IgD-negative memory B cell (primary cell): Measurements from ENCODE around the gene MED27. TPM values are rescaled to one million over a fixed set of nuclear protein-coding genes. Genes with fewer than 3 reads are reported as not detected.

Experiments used
- H3K27ac Mint-ChIP-seq, 3 donors: one replicate each; pipeline ENCODE4 v1.8.0; 2020 to 2022; ENCODE audit warnings: mild to moderate bottlenecking in 3 of 3, mixed read lengths in 3 of 3, moderate library complexity in 1 of 3
- H3K27me3 Mint-ChIP-seq: one replicate; pipeline ENCODE4 v1.8.0; 2021; ENCODE audit warnings: mixed read lengths
- H3K36me3 Mint-ChIP-seq: one replicate; pipeline ENCODE4 v1.8.0; 2020; ENCODE audit warnings: mild to moderate bottlenecking, mixed read lengths
- H3K4me1 Mint-ChIP-seq, 3 donors: one replicate each; pipeline ENCODE4 v1.8.0; 2020 to 2022; ENCODE audit warnings: mixed read lengths in 3 of 3, mild to moderate bottlenecking in 1 of 3
- H3K4me3 Mint-ChIP-seq, 4 donors: one replicate each; pipeline ENCODE4 v1.8.0; 2020 to 2022; ENCODE audit warnings: mild to moderate bottlenecking in 4 of 4, mixed read lengths in 4 of 4, moderate library complexity in 3 of 4
- H3K9me3 Mint-ChIP-seq, 3 donors: one replicate each; pipeline ENCODE4 v1.8.0; 2020 to 2021; ENCODE audit warnings: mixed read lengths in 3 of 3, mild to moderate bottlenecking in 1 of 3
- polyA plus RNA-seq: library from polyadenylated mRNA; unstranded; fragments of 300-500 nt; fragmentation: Illumina TruSeq; gene quantifications from one replicate; pipeline ENCODE4 v1.2.3, GENCODE V29; 2021

MED27 gene
- polyA plus RNA-seq, 1 donor from 2014 or later: 33.7 TPM

- H3K27me3 Mint-ChIP-seq: no peaks in the 10 kb centered on the region
- H3K4me3 Mint-ChIP-seq: no peak overlapping the region
- peaks cover 6% of the 10 kb centered on the region for H3K36me3 Mint-ChIP-seq
- H3K4me1 Mint-ChIP-seq: peaks cover 3 to 7% (median 5%) of the 10 kb centered on the region in 3 donors
- no peak overlapping the region for H3K27ac Mint-ChIP-seq
- peaks cover 0 to 3% (median 2%) of the 10 kb centered on the region in 3 donors for H3K9me3 Mint-ChIP-seq
Measured at GRCh38 chr9:131971482-131972074, 108.1 kb downstream of the MED27 start.

GRCh38 chr9:131969469-131969989 lies 110.1 kb downstream of the MED27 start:
- Mint-ChIP-seq H3K4me1 (peaks cover 0 to 4% (median 0%) of the 10 kb centered on the region in 3 donors), H3K4me3 (no peak overlapping the region), H3K27ac (no peak overlapping the region), H3K36me3 (peaks cover 6% of the 10 kb centered on the region), H3K9me3 (peaks cover 0 to 3% (median 2%) of the 10 kb centered on the region in 3 donors), H3K27me3 (no peaks in the 10 kb centered on the region)

- Mint-ChIP-seq H3K27ac (peak overlapping the region in 1 of 3 donors; percentile 63), H3K27me3 (no peaks in the 10 kb centered on the region), H3K4me3 (no peak overlapping the region), H3K36me3 (peaks cover 8% of the 10 kb centered on the region), H3K4me1 (peaks cover 0 to 6% (median 0%) of the 10 kb centered on the region in 3 donors), H3K9me3 (peaks cover 0 to 4% (median 3%) of the 10 kb centered on the region in 3 donors)
Measured at GRCh38 chr9:131968632-131969031, 111.0 kb downstream of the MED27 start.

- H3K36me3 Mint-ChIP-seq: peaks cover 4% of the 10 kb centered on the region
Measured at GRCh38 chr9:131965841-131966240, 113.8 kb downstream of the MED27 start.

GRCh38 chr9:131965103-131965502 lies 114.6 kb downstream of the MED27 start:
- Mint-ChIP-seq H3K27ac (peak overlapping the region in 1 of 3 donors; percentile 80), H3K4me3 (no peak overlapping the region), H3K36me3 (peaks cover 4% of the 10 kb centered on the region), H3K9me3 (peaks cover 0 to 2% (median 0%) of the 10 kb centered on the region in 3 donors), H3K4me1 (peaks cover 0 to 4% (median 0%) of the 10 kb centered on the region in 3 donors), H3K27me3 (no peaks in the 10 kb centered on the region)

More at GRCh38 chr9:131965841-131966240, 113.8 kb downstream of the MED27 start:
- H3K9me3 Mint-ChIP-seq: peaks cover 0 to 2% (median 0%) of the 10 kb centered on the region in 3 donors
- H3K27ac Mint-ChIP-seq: peak overlapping the region in 1 of 3 donors; percentile 80
- peaks cover 0 to 4% (median 0%) of the 10 kb centered on the region in 3 donors for H3K4me1 Mint-ChIP-seq
- no peaks in the 10 kb centered on the region for H3K27me3 Mint-ChIP-seq
- H3K4me3 Mint-ChIP-seq: no peak overlapping the region

- no peaks in the 10 kb centered on the region for H3K27me3 Mint-ChIP-seq
- peaks cover 7% of the 10 kb centered on the region for H3K36me3 Mint-ChIP-seq
- H3K27ac Mint-ChIP-seq: no peak overlapping the region
- H3K4me1 Mint-ChIP-seq: peaks cover 0 to 4% (median 0%) of the 10 kb centered on the region in 3 donors
- H3K4me3 Mint-ChIP-seq: no peak overlapping the region
- peaks cover 0 to 2% (median 0%) of the 10 kb centered on the region in 3 donors for H3K9me3 Mint-ChIP-seq
Measured at GRCh38 chr9:131963072-131964030, 116.3 kb downstream of the MED27 start.

- Mint-ChIP-seq H3K4me1 (peaks cover 0 to 4% (median 0%) of the 10 kb centered on the region in 3 donors), H3K27ac (no peak overlapping the region), H3K27me3 (no peaks in the 10 kb centered on the region), H3K4me3 (no peak overlapping the region), H3K36me3 (peaks cover 9% of the 10 kb centered on the region), H3K9me3 (peaks cover 0 to 2% (median 0%) of the 10 kb centered on the region in 3 donors)
Measured at GRCh38 chr9:131961496-131961880, 118.2 kb downstream of the MED27 start.

- H3K9me3 Mint-ChIP-seq: peaks cover 0 to 2% (median 0%) of the 10 kb centered on the region in 3 donors
- H3K36me3 Mint-ChIP-seq: peaks cover 10% of the 10 kb centered on the region
- no peak overlapping the region for H3K4me3 Mint-ChIP-seq
- H3K27ac Mint-ChIP-seq: no peak overlapping the region
- H3K27me3 Mint-ChIP-seq: no peaks in the 10 kb centered on the region
- peaks cover 0 to 5% (median 2%) of the 10 kb centered on the region in 3 donors for H3K4me1 Mint-ChIP-seq
Measured at GRCh38 chr9:131960851-131961495, 118.7 kb downstream of the MED27 start.

GRCh38 chr9:131960311-131960710 lies 119.4 kb downstream of the MED27 start:
- Mint-ChIP-seq H3K9me3 (peaks cover 0 to 2% (median 0%) of the 10 kb centered on the region in 3 donors), H3K4me3 (no peak overlapping the region), H3K27me3 (no peaks in the 10 kb centered on the region), H3K36me3 (peaks cover 10% of the 10 kb centered on the region), H3K4me1 (peaks cover 0 to 6% (median 2%) of the 10 kb centered on the region in 3 donors), H3K27ac (no peak overlapping the region)

GRCh38 chr9:131959887-131960286 lies 119.8 kb downstream of the MED27 start:
- Mint-ChIP-seq H3K4me3 (no peak overlapping the region), H3K27me3 (no peaks in the 10 kb centered on the region), H3K9me3 (peaks cover 0 to 2% (median 0%) of the 10 kb centered on the region in 3 donors), H3K27ac (no peak overlapping the region), H3K4me1 (peaks cover 0 to 6% (median 2%) of the 10 kb centered on the region in 3 donors), H3K36me3 (peaks cover 12% of the 10 kb centered on the region)

GRCh38 chr9:131959056-131959455 lies 120.6 kb downstream of the MED27 start:
- Mint-ChIP-seq H3K4me3 (no peak overlapping the region), H3K27me3 (no peaks in the 10 kb centered on the region), H3K27ac (no peak overlapping the region), H3K9me3 (no peaks in the 10 kb centered on the region), H3K36me3 (peaks cover 11% of the 10 kb centered on the region), H3K4me1 (peaks cover 0 to 5% (median 2%) of the 10 kb centered on the region in 3 donors)

- Mint-ChIP-seq H3K4me3 (no peak overlapping the region), H3K36me3 (peaks cover 7% of the 10 kb centered on the region), H3K27me3 (no peaks in the 10 kb centered on the region), H3K9me3 (no peaks in the 10 kb centered on the region), H3K27ac (no peak overlapping the region), H3K4me1 (peaks cover 6 to 12% (median 12%) of the 10 kb centered on the region in 3 donors)
Measured at GRCh38 chr9:131954299-131954698, 125.4 kb downstream of the MED27 start.

GRCh38 chr9:131951905-131952304 lies 127.8 kb downstream of the MED27 start:
- H3K9me3 Mint-ChIP-seq: no peaks in the 10 kb centered on the region
- H3K4me3 Mint-ChIP-seq: no peak overlapping the region
- H3K27me3 Mint-ChIP-seq: no peaks in the 10 kb centered on the region
- H3K27ac Mint-ChIP-seq: no peak overlapping the region
- H3K36me3 Mint-ChIP-seq: peaks cover 3% of the 10 kb centered on the region
- peaks cover 6 to 12% (median 12%) of the 10 kb centered on the region in 3 donors for H3K4me1 Mint-ChIP-seq

- H3K27me3 Mint-ChIP-seq: no peaks in the 10 kb centered on the region
- H3K27ac Mint-ChIP-seq: no peak overlapping the region
- H3K4me3 Mint-ChIP-seq: no peak overlapping the region
- peaks cover 6 to 12% (median 12%) of the 10 kb centered on the region in 3 donors for H3K4me1 Mint-ChIP-seq
- peaks cover 6% of the 10 kb centered on the region for H3K36me3 Mint-ChIP-seq
- H3K9me3 Mint-ChIP-seq: no peaks in the 10 kb centered on the region
Measured at GRCh38 chr9:131951155-131951554, 128.5 kb downstream of the MED27 start.
